HCT116 (cell line): ENCODE data around the gene TRPV2. TPM values are rescaled to one million over a fixed set of nuclear protein-coding genes. Genes with fewer than 3 reads are reported as not detected.

Source experiments
- ATAC-seq: fragments of 200-7000 bp; cut with Tn5 transposase; 2 replicates; pipeline ENCODE4 v1.9.1; 2020; ENCODE audit warnings: mild to moderate bottlenecking, moderate library complexity
- BruUV-seq: library from RNA; stranded (reverse); fragments of 400-500 nt; replicated peaks from 2 replicates; lab custom pipeline; 2021; lab: Mats Ljungman, UMichigan
- CTCF ChIA-PET: fragments of 300-600 bp; sonication (Branson Sonifier 250); formaldehyde crosslinking; loops from one replicate; lab custom pipeline; 2021; ENCODE audit warnings: antibody characterized with exemption; lab: Charles Lee
- POLR2A ChIA-PET: fragments of 300-600, 350-600 bp; sonication (Branson Sonifier 250); formaldehyde crosslinking; loops from one replicate; lab custom pipeline; 2021; ENCODE audit warnings: antibody characterized with exemption; lab: Charles Lee
- RAD21 ChIA-PET, 2 experiments: fragments of 300-600 bp; sonication (Branson Sonifier 250); formaldehyde crosslinking; loops; one replicate each; lab custom pipeline; 2023; ENCODE audit warnings: low total read pairs in 2 of 2; ENCODE audit not compliant: uncharacterized antibody in 2 of 2, unreplicated experiment in 2 of 2, low non-redundant PET in 1 of 2; lab: Charles Lee
- DNase-seq: peaks from one replicate; pipeline ENCODE4 v3.0.0-alpha.2; 2010; ENCODE audit warnings: low read depth, low spot score
- H2AFZ ChIP-seq: fragments of 200-600 bp; shearing (Covaris generic), sonication (generic); 2 replicates; pipeline ENCODE4 v1.6.1; 2017; ENCODE audit warnings: low read depth, mixed run types, mixed read lengths, antibody characterized with exemption, low read length; ENCODE audit not compliant: poor library complexity, severe bottlenecking
- H3K27ac ChIP-seq: 2 replicates; pipeline ENCODE4 v1.5.1; 2012; ENCODE audit warnings: low read depth, low read length
- H3K27me3 ChIP-seq: fragments of 200-600 bp; sonication (generic); 2 replicates; pipeline ENCODE4 v1.6.1; 2016; ENCODE audit warnings: mixed run types, low read length, mixed read lengths; ENCODE audit not compliant: insufficient read depth
- H3K36me3 ChIP-seq, 2 experiments: fragments of 200-500 bp in 1 of 2; fragments of 200-600 bp in 1 of 2; sonication (Bioruptor generic) in 1 of 2; sonication (generic) in 1 of 2; 2 replicates each; pipeline versions ENCODE4 v1.5.1 to v1.6.1; 2014 to 2016; ENCODE audit warnings: low read length in 2 of 2, inconsistent platforms in 1 of 2, mixed read lengths in 1 of 2, mixed run types in 1 of 2; ENCODE audit not compliant: insufficient read depth in 2 of 2, control insufficient read depth in 1 of 2
- H3K4me1 ChIP-seq, 2 experiments: fragments of 200-600 bp in 1 of 2; sonication (generic) in 1 of 2; 2 replicates each; pipeline versions ENCODE4 v1.5.1 to v1.6.1; 2012 to 2017; ENCODE audit warnings: low read length in 2 of 2, inconsistent platforms in 1 of 2, mild to moderate bottlenecking in 1 of 2, mixed read lengths in 1 of 2, mixed run types in 1 of 2, moderate library complexity in 1 of 2; ENCODE audit not compliant: insufficient read depth in 2 of 2, control insufficient read depth in 1 of 2
- H3K4me2 ChIP-seq: fragments of 200-600 bp; sonication (generic); 2 replicates; pipeline ENCODE4 v1.6.1; 2017; ENCODE audit warnings: mixed run types, low read length, mixed read lengths
- H3K4me3 ChIP-seq, 2 experiments: fragments of 200-600 bp in 1 of 2; sonication (generic) in 1 of 2; replicated peaks in 1 of 2; 2 replicates each; pipeline ENCODE4 v1.5.1; 2011 to 2016; ENCODE audit warnings: low read length in 2 of 2, control low read depth in 1 of 2, low read depth in 1 of 2, mild to moderate bottlenecking in 1 of 2, mixed read lengths in 1 of 2, mixed run types in 1 of 2
- H3K79me2 ChIP-seq: fragments of 200-600 bp; sonication (generic); 2 replicates; pipeline ENCODE4 v1.6.1; 2017; ENCODE audit warnings: mild to moderate bottlenecking, mixed run types, low read length, moderate library complexity, mixed read lengths; ENCODE audit not compliant: insufficient read depth
- H3K9ac ChIP-seq: fragments of 200-600 bp; sonication (generic); 2 replicates; pipeline ENCODE4 v1.6.1; 2016; ENCODE audit warnings: low read length, mixed read lengths
- H3K9me2 ChIP-seq: fragments of 200-600 bp; sonication (generic), shearing (Covaris generic); 2 replicates; pipeline ENCODE4 v1.6.1; 2017; ENCODE audit warnings: mixed run types, mild to moderate bottlenecking, moderate library complexity; ENCODE audit not compliant: insufficient read depth
- H3K9me3 ChIP-seq, 2 experiments: fragments of 200-500 bp in 1 of 2; fragments of 200-600 bp in 1 of 2; sonication (Bioruptor generic) in 1 of 2; sonication (generic) in 1 of 2; 2 replicates each; pipeline ENCODE4 v1.6.1; 2014 to 2017; ENCODE audit warnings: low read length in 2 of 2, mixed read lengths in 2 of 2, inconsistent platforms in 1 of 2, low read depth in 1 of 2, mild to moderate bottlenecking in 1 of 2, mixed run types in 1 of 2, moderate library complexity in 1 of 2; ENCODE audit not compliant: control insufficient read depth in 1 of 2, insufficient read depth in 1 of 2
- H4K20me1 ChIP-seq: fragments of 200-600 bp; sonication (generic), shearing (Covaris generic); 2 replicates; pipeline ENCODE4 v1.6.1; 2017; ENCODE audit warnings: mixed run types, mild to moderate bottlenecking, moderate library complexity; ENCODE audit not compliant: insufficient read depth
- CBX3 ChIP-seq: IDR thresholded peaks from 2 replicates; pipeline ENCODE4 v1.6.1; 2012; ENCODE audit warnings: low read depth
- EGR1 ChIP-seq: IDR thresholded peaks from 2 replicates; pipeline ENCODE4 v1.6.1; 2012; ENCODE audit warnings: low read depth
- EZH2 ChIP-seq: fragments of 200-600 bp; sonication (generic); IDR thresholded peaks from 2 replicates; pipeline ENCODE4 v1.6.1; 2017; ENCODE audit warnings: antibody characterized with exemption, mixed run types
- FOSL1 ChIP-seq: IDR thresholded peaks from 2 replicates; pipeline ENCODE4 v1.6.1; 2012; ENCODE audit warnings: low read depth
- MAX ChIP-seq: IDR thresholded peaks from 2 replicates; pipeline ENCODE4 v1.6.1; 2012
- POLR2A ChIP-seq: IDR thresholded peaks from 2 replicates; pipeline ENCODE4 v1.7.0; 2011; ENCODE audit warnings: borderline replicate concordance; ENCODE audit not compliant: insufficient read depth, insufficient read length; ENCODE audit errors: extremely low read depth
- POLR2AphosphoS5 ChIP-seq: IDR thresholded peaks from 2 replicates; pipeline ENCODE4 v1.6.1; 2011; ENCODE audit warnings: mild to moderate bottlenecking, low read depth, low read length, moderate library complexity
- RAD21 ChIP-seq: IDR thresholded peaks from 2 replicates; pipeline ENCODE4 v1.6.1; 2012; ENCODE audit warnings: low read depth, mild to moderate bottlenecking
- REST ChIP-seq: IDR thresholded peaks from 2 replicates; pipeline ENCODE4 v1.6.1; 2012; ENCODE audit warnings: low read depth
- SIN3A ChIP-seq: IDR thresholded peaks from 2 replicates; pipeline ENCODE4 v1.6.1; 2012; ENCODE audit warnings: low read depth
- SP1 ChIP-seq: IDR thresholded peaks from 2 replicates; pipeline ENCODE4 v1.6.1; 2012; ENCODE audit warnings: low read depth
- TCF7L2 ChIP-seq: IDR thresholded peaks from 2 replicates; pipeline ENCODE4 v1.7.0; 2011; ENCODE audit warnings: borderline replicate concordance, inconsistent platforms; ENCODE audit not compliant: insufficient read depth, insufficient read length; ENCODE audit errors: extremely low read depth
- YY1 ChIP-seq: IDR thresholded peaks from 2 replicates; pipeline ENCODE4 v1.6.1; 2011; ENCODE audit warnings: low read length, low read depth, moderate library complexity, mild to moderate bottlenecking; ENCODE audit not compliant: insufficient replicate concordance; ENCODE audit errors: extremely low read depth
- ZFX ChIP-seq: fragments of 450-650 bp; IDR thresholded peaks from 2 replicates; pipeline ENCODE4 v1.6.1; 2017
- ZNF274 ChIP-seq: fragments of 200-500 bp; sonication (Bioruptor generic); IDR thresholded peaks from 2 replicates; pipeline ENCODE4 v1.6.1; 2014; ENCODE audit warnings: mild to moderate bottlenecking, low read depth, low read length, inconsistent platforms
- intact Hi-C: fragments of 100-400 bp; cut with micrococcal nuclease; formaldehyde crosslinking; loops from 2 replicates; pipeline ENCODE4 v1.10.0; 2022
- total RNA-seq: library from RNA; stranded (reverse); gene quantifications from one replicate; pipeline ENCODE4 v1.2.1, GENCODE V29; 2021; ENCODE audit not compliant: unreplicated experiment
- TF ChIP-seq, protein P1 (sequence below): IDR thresholded peaks from 2 replicates; pipeline ENCODE4 v1.6.1; 2012

Gene TRPV2
- total RNA-seq, 1 experiment from 2014 or later: 2.7 TPM

GRCh38 chr17:16465861-16466338, 50.5 kb downstream of the TRPV2 start:
- H3K4me2 ChIP-seq: peak overlapping the region; percentile 16; the same call in 1 of the 2 replicates
- no peaks in the 10 kb centered on the region for H4K20me1 ChIP-seq
- H2AFZ ChIP-seq: no peak overlapping the region
- no peak overlapping the region for H3K9ac ChIP-seq
- peak; percentile 67 for TF ChIP-seq TCF7L2
- TF ChIP-seq FOSL1: no peak
- TF ChIP-seq CBX3: no peak
- TF ChIP-seq EZH2: no peak
- H3K4me1 ChIP-seq: peaks cover 0 to 9% of the 10 kb centered on the region in 2 experiments; a peak in 1 of 4 replicates
- no peak for DNase-seq
- BruUV-seq: no TSS peak
- no peak overlapping the region for H3K27ac ChIP-seq
- intact Hi-C loops: no loop called here
- ChIA-PET RAD21 (no interaction called here), POLR2A (no interaction called here), CTCF (no interaction called here)
- H3K36me3 ChIP-seq: no peaks in the 10 kb centered on the region
- H3K4me3 ChIP-seq: no peak overlapping the region
- H3K9me2 ChIP-seq: no peaks in the 10 kb centered on the region
- H3K27me3 ChIP-seq: no peaks in the 10 kb centered on the region
- no peaks in the 10 kb centered on the region for H3K9me3 ChIP-seq
- ATAC-seq: 0 out of 2 replicates have a peak, but pooled peaks have one; percentile 9
- no peaks in the 10 kb centered on the region for H3K79me2 ChIP-seq

GRCh38 chr17:16466407-16466806, 51.0 kb downstream of the TRPV2 start:
- Histone ChIP-seq H4K20me1 (no peaks in the 10 kb centered on the region), H3K27ac (no peak overlapping the region), H3K4me2 (no peak overlapping the region), H3K9ac (no peak overlapping the region), H3K27me3 (no peaks in the 10 kb centered on the region), H3K9me2 (no peaks in the 10 kb centered on the region), H3K36me3 (no peaks in the 10 kb centered on the region), H3K9me3 (no peaks in the 10 kb centered on the region), H2AFZ (no peak overlapping the region), H3K79me2 (no peaks in the 10 kb centered on the region), H3K4me1 (peaks cover 0 to 9% of the 10 kb centered on the region in 2 experiments; a peak in 1 of 4 replicates), H3K4me3 (no peak overlapping the region)
- no peak for ATAC-seq
- ChIA-PET RAD21 (no interaction called here), CTCF (no interaction called here), POLR2A (no interaction called here)
- no TSS peak for BruUV-seq
- intact Hi-C loops: no loop called here
- DNase-seq: no peak
- TF ChIP-seq REST (no peak), ZNF274 (no peak), POLR2A (no peak), SP1 (no peak), MAX (no peak), POLR2AphosphoS5 (no peak), RAD21 (no peak), EGR1 (no peak), SIN3A (no peak), YY1 (no peak), TCF7L2 (no peak), ZFX (no peak)
- TF ChIP-seq, protein P1, sequence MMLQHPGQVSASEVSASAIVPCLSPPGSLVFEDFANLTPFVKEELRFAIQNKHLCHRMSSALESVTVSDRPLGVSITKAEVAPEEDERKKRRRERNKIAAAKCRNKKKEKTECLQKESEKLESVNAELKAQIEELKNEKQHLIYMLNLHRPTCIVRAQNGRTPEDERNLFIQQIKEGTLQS: no peak
